ENCODE data around the gene CCDC183. TPM values are rescaled to one million over a fixed set of nuclear protein-coding genes. Genes with fewer than 3 reads are reported as not detected.
A peak's percentile ranks its signal among the peaks of the same experiment; 100 is the strongest.
"Not testable (repeated sequence)": the region's sequence is repeated elsewhere in the genome, so short reads cannot be mapped to it uniquely, and the experiment has no call there.

The CCDC183 gene
- total RNA-seq, 2 donors from 2014 or later: 2.4 to 20.0 TPM

DNA sequence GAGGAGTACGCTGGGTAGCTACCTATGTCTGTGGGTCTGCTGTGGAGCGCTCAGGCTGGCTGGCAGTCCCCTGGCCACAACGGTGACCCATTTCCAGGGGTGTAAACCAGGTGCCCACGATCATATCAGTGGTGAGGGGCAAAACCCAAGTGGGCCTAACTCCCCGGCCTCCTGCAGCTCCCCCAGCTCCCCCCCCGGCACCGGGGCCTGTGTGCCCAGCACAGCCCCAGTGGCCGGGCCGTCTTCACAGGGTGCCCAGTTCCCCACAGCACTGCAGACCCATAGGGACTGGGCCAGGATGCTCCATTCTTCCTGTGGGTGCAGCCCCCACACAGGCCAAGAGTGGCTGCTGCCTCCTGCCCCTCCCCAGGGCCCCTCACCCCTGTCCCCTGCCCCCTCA is 37.1 kb upstream of the CCDC183 start:
- H3K4me1 ChIP-seq: no peaks in the 10 kb centered on the region
- no peaks in the 10 kb centered on the region for H3K27me3 ChIP-seq
- no peak overlapping the region for H3K4me3 ChIP-seq
- H3K9ac ChIP-seq (ENCODE audit: low read depth in 2 of 2, low read length in 2 of 2): no peak overlapping the region
- no peak for DNase-seq
- H3K27ac ChIP-seq: no peak overlapping the region
- TF ChIP-seq, protein P1, sequence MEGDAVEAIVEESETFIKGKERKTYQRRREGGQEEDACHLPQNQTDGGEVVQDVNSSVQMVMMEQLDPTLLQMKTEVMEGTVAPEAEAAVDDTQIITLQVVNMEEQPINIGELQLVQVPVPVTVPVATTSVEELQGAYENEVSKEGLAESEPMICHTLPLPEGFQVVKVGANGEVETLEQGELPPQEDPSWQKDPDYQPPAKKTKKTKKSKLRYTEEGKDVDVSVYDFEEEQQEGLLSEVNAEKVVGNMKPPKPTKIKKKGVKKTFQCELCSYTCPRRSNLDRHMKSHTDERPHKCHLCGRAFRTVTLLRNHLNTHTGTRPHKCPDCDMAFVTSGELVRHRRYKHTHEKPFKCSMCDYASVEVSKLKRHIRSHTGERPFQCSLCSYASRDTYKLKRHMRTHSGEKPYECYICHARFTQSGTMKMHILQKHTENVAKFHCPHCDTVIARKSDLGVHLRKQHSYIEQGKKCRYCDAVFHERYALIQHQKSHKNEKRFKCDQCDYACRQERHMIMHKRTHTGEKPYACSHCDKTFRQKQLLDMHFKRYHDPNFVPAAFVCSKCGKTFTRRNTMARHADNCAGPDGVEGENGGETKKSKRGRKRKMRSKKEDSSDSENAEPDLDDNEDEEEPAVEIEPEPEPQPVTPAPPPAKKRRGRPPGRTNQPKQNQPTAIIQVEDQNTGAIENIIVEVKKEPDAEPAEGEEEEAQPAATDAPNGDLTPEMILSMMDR (IDR thresholded peaks at IDR 0.05): no peak
- H3K36me3 ChIP-seq: no peaks in the 10 kb centered on the region
- intact Hi-C loops (cut with DNase I): no loop called here
- H3K9me3 ChIP-seq: no peaks in the 10 kb centered on the region

- no peaks in the 10 kb centered on the region for H3K36me3 ChIP-seq
- H3K9ac ChIP-seq (ENCODE audit: low read depth in 2 of 2, low read length in 2 of 2): no peak overlapping the region
- no peak overlapping the region for H3K4me3 ChIP-seq
- TF ChIP-seq, protein P1 (IDR thresholded peaks at IDR 0.05): no peak
- no peaks in the 10 kb centered on the region for H3K4me1 ChIP-seq
- H3K27me3 ChIP-seq: no peaks in the 10 kb centered on the region
- H3K9me3 ChIP-seq: no peaks in the 10 kb centered on the region
- no peak for DNase-seq
- H3K27ac ChIP-seq: no peak overlapping the region
- intact Hi-C loops (cut with DNase I): no loop called here
These were observed 36.5 kb upstream of the CCDC183 start for GRCh38 chr9:136759436-136760325.

- Histone ChIP-seq H3K4me3 (no peak overlapping the region), H3K9me3 (no peaks in the 10 kb centered on the region), H3K36me3 (no peaks in the 10 kb centered on the region), H3K9ac (ENCODE audit: low read depth in 2 of 2, low read length in 2 of 2) (no peak overlapping the region), H3K4me1 (no peaks in the 10 kb centered on the region), H3K27ac (no peak overlapping the region), H3K27me3 (no peaks in the 10 kb centered on the region)
- intact Hi-C loops (cut with DNase I): no loop called here
- no peak for DNase-seq
- TF ChIP-seq, protein P1 (IDR thresholded peaks at IDR 0.05): no peak
These were observed 35.7 kb upstream of the CCDC183 start for GRCh38 chr9:136760424-136760823.

DNA sequence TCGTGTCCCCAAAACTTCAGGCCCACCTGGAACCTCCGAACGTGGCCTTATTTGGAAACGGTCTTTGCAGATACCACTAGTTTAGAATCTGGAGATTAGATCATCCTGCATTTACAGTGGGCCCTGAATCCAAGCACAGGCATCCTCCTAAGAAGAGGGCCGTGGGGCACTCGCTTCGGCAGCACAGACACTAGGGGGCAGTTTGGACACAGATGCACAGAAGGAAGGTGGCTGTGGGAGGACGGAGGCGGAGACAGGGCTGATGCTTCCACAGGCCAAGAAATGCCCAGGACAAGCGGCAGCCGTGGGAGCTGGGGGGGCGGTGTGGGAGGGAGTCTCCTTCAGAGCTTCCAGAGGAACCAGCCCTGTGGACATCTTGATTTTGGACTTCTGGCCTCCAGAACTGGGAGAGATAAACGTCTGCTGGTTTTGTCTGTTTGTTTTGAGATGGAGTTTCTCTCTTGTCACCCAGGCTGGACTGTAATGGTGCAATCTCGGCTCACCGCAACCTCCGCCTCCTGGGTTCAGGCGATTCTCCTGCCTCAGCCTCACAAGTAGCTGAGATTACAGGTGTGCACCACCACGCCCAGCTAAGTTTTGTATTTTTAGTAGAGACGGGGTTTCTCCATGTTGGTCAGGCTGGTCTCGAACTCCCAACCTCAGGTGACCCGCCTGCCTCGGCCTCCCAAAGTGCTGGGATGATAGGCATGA is 35.1 kb upstream of the CCDC183 start:
- peak; percentile 49 for DNase-seq
- H3K27me3 ChIP-seq; intact Hi-C loops (cut with DNase I); H3K9me3 ChIP-seq; H3K4me3 ChIP-seq; H3K9ac ChIP-seq (ENCODE audit: low read depth in 2 of 2, low read length in 2 of 2); H3K27ac ChIP-seq; H3K4me1 ChIP-seq; H3K36me3 ChIP-seq: not testable (repeated sequence)

DNA sequence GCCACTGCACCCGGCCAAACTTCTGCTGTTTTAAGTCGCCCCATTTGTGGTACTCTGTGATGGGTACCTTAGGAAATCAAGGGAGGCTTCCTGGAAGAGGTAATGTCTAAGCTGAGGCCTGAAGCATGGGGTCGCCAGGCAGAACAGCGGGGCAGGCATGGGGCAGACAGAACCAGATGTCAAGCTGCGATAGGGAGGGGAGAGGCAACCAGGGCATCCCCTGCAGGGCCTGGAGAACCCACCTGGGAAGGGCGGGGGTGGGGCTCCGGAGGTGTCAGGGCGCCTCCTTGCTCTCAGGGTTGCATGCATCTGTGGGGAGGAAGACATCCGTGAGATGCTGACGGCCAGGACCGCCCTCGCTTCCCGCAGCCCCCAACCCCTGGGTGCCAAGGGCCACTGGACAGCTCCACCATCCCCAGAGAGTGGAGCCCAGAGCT is 34.6 kb upstream of the CCDC183 start:
- no peaks in the 10 kb centered on the region for H3K36me3 ChIP-seq
- intact Hi-C loops (cut with DNase I): no loop called here
- H3K27ac ChIP-seq: no peak overlapping the region
- H3K4me3 ChIP-seq: no peak overlapping the region
- H3K9ac ChIP-seq (ENCODE audit: low read depth in 2 of 2, low read length in 2 of 2): no peak overlapping the region
- no peaks in the 10 kb centered on the region for H3K27me3 ChIP-seq
- no peak for DNase-seq
- no peaks in the 10 kb centered on the region for H3K9me3 ChIP-seq
- TF ChIP-seq, protein P1 (IDR thresholded peaks at IDR 0.05): no peak
- H3K4me1 ChIP-seq: no peaks in the 10 kb centered on the region

All from colonic mucosa (tissue), 4 donors.